NK-92 treated with Interleukin-12 subunit alpha and Interleukin-12 subunit beta, amount 100 ng/mL, for 24 hours (cell line): ENCODE results near the gene SEMA6B.

Experiments
- DNase-seq: peaks from one replicate; lab custom pipeline; 2025; lab: John Stamatoyannopoulos, UW

Gene SEMA6B

GRCh38 chr19:4493104-4493928, 66.2 kb downstream of the SEMA6B start:
- DNase-seq = no peak
